Esophagus squamous epithelium (tissue), 4 donors: ENCODE data around the gene RGS9BP.

Experiments
- CTCF ChIP-seq, 6 experiments: fragments of 450-650 bp in 4 of 6; fragments of 200-600 bp in 2 of 6; sonication (generic) in 2 of 6; IDR thresholded peaks; one replicate each; pipeline ENCODE4 v1.5.1; 2016 to 2019; ENCODE audit warnings: antibody characterized with exemption in 6 of 6, mild to moderate bottlenecking in 4 of 6, moderate library complexity in 4 of 6
- POLR2A ChIP-seq, 4 donors: fragments of 450-650 bp; IDR thresholded peaks; one replicate each; pipeline ENCODE4 v1.6.1; 2017; ENCODE audit warnings: antibody characterized with exemption in 4 of 4, mild to moderate bottlenecking in 4 of 4, moderate library complexity in 3 of 4

- TF ChIP-seq CTCF (IDR thresholded peaks at IDR 0.05) = no peak
- no peak for TF ChIP-seq POLR2A (IDR thresholded peaks at IDR 0.05)
Observed at GRCh38 chr19:32672841-32673240, 2.8 kb upstream of the RGS9BP start.
